GM11168 (cell line): ENCODE data around the gene DCTPP1.
"Not testable (repeated sequence)": the region's sequence is repeated elsewhere in the genome, so short reads cannot be mapped to it uniquely, and the experiment has no call there.

Source experiments
- in situ Hi-C: fragments of 300-500 bp; cut with MboI; formaldehyde crosslinking; loops from one replicate; pipeline ENCODE4 v1.12.0; 2022; ENCODE audit warnings: low sequenced_read_pairs; ENCODE audit not compliant: unreplicated experiment

Gene DCTPP1

GRCh38 chr16:30429678-30430427, at the start of gene DCTPP1:
TSS of gene DCTPP1 (minus strand) at chr16:30430030. CDS start at chr16:30429980, 50 bp downstream.
- in situ Hi-C loops: loop anchor here (10.0 kb wide), 1 partner anchor 195 kb away; no protein-coding TSS in a partner anchor

- in situ Hi-C loops: no loop called here
These were observed 49.1 kb upstream of the DCTPP1 start for GRCh38 chr16:30478766-30479478.

GRCh38 chr16:30477773-30478172, 47.9 kb upstream of the DCTPP1 start:
- in situ Hi-C loops: not testable (repeated sequence)

GRCh38 chr16:30476991-30477390, 47.2 kb upstream of the DCTPP1 start:
- in situ Hi-C loops: no loop called here

GRCh38 chr16:30474684-30475083, 44.9 kb upstream of the DCTPP1 start:
- in situ Hi-C loops: no loop called here

- in situ Hi-C loops: no loop called here
These were observed 44.2 kb upstream of the DCTPP1 start for GRCh38 chr16:30474074-30474452.

- in situ Hi-C loops: no loop called here
These were observed 43.6 kb upstream of the DCTPP1 start for GRCh38 chr16:30473231-30474073.

- in situ Hi-C loops: no loop called here
These were observed 42.6 kb upstream of the DCTPP1 start, which contains the start of gene ITGAL for GRCh38 chr16:30472328-30472942. TSS of gene ITGAL (plus strand) at chr16:30472742. CDS start at chr16:30472838, 96 bp downstream.

- in situ Hi-C loops: no loop called here
These were observed 40.8 kb upstream of the DCTPP1 start for GRCh38 chr16:30470632-30470995.

GRCh38 chr16:30470170-30470512, 40.3 kb upstream of the DCTPP1 start:
- in situ Hi-C loops: no loop called here

- in situ Hi-C loops: no loop called here
These were observed 34.2 kb upstream of the DCTPP1 start for GRCh38 chr16:30464078-30464477.

GRCh38 chr16:30461426-30461825, 31.6 kb upstream of the DCTPP1 start:
- in situ Hi-C loops: not testable (repeated sequence)

- in situ Hi-C loops: no loop called here
These were observed 29.6 kb upstream of the DCTPP1 start for GRCh38 chr16:30459456-30459855.

GRCh38 chr16:30458561-30459394, 28.9 kb upstream of the DCTPP1 start:
- in situ Hi-C loops: no loop called here

GRCh38 chr16:30457743-30458560, 28.1 kb upstream of the DCTPP1 start:
- in situ Hi-C loops: no loop called here

- in situ Hi-C loops: no loop called here
These were observed 27.4 kb upstream of the DCTPP1 start for GRCh38 chr16:30457256-30457655.

GRCh38 chr16:30456302-30456701, 26.5 kb upstream of the DCTPP1 start:
- in situ Hi-C loops: no loop called here

GRCh38 chr16:30452709-30453580, 23.1 kb upstream of the DCTPP1 start:
- in situ Hi-C loops: not testable (repeated sequence)
